Adrenal gland (tissue), 12 donors: ENCODE measurements around the gene THBD. TPM values are rescaled to one million over a fixed set of nuclear protein-coding genes. Genes with fewer than 3 reads are reported as not detected.

Experiments used
- DNase-seq, 7 donors: peaks; one replicate each; pipeline ENCODE4 v3.0.0-alpha.2; 2019 to 2020
- H3K27ac ChIP-seq, 5 donors: fragments of 200-600 bp; sonication (generic) in 4 of 5; 1 replicate in 3 of 5; 2 replicates in 2 of 5; pipeline versions ENCODE4 v1.5.1 to v1.8.0; 2016 to 2020; ENCODE audit warnings: mild to moderate bottlenecking in 1 of 5
- H3K27me3 ChIP-seq: fragments of 200-600 bp; 2 replicates; pipeline ENCODE4 v1.8.0; 2021
- H3K36me3 ChIP-seq, 2 donors: fragments of 200-600 bp; replicated peaks in 1 of 2; 1 replicate in 1 of 2; 2 replicates in 1 of 2; pipeline versions ENCODE4 v1.5.1 to v1.8.0; 2018 to 2022
- H3K4me1 ChIP-seq, 2 donors: fragments of 200-600 bp; replicated peaks in 1 of 2; 1 replicate in 1 of 2; 2 replicates in 1 of 2; pipeline versions ENCODE4 v1.5.1 to v1.8.0; 2018 to 2021
- H3K4me3 ChIP-seq, 4 donors: fragments of 200-600 bp; sonication (generic) in 3 of 4; one replicate each; pipeline ENCODE4 v1.5.1; 2016 to 2018
- H3K9me3 ChIP-seq, 3 donors: fragments of 200-600 bp; sonication (generic) in 1 of 3; replicated peaks in 1 of 3; 1 replicate in 2 of 3; 2 replicates in 1 of 3; pipeline versions ENCODE4 v1.5.1 to v1.8.0; 2016 to 2021
- CTCF ChIP-seq, 6 experiments: fragments of 450-650 bp in 4 of 6; fragments of 200-600 bp in 2 of 6; sonication (generic) in 1 of 6; IDR thresholded peaks; 1 replicate in 5 of 6; 2 replicates in 1 of 6; pipeline versions ENCODE4 v1.5.1 to v1.8.0; 2016 to 2021; ENCODE audit warnings: antibody characterized with exemption in 6 of 6, mild to moderate bottlenecking in 2 of 6, moderate library complexity in 1 of 6
- POLR2A ChIP-seq, 2 donors: fragments of 450-650 bp; IDR thresholded peaks; one replicate each; pipeline ENCODE4 v1.6.1; 2017; ENCODE audit warnings: antibody characterized with exemption in 2 of 2, mild to moderate bottlenecking in 2 of 2, moderate library complexity in 1 of 2
- WGBS, 4 donors: extraction: QIAGEN DNeasy Blood & Tissue Kit in 2 of 4; methylation state at CpG; one replicate each; pipeline versions ENCODE4 v1.1.5 to v1.1.7; 2013 to 2017; 5-methylcytosine and 5-hydroxymethylcytosine counted together
- intact Hi-C, 2 donors: fragments of 100-400 bp; cut with DNase I; formaldehyde crosslinking; loops; one replicate each; pipeline versions ENCODE4 v1.14.1 to v1.15.0; 2022 to 2023
- polyA plus RNA-seq, 3 donors: library from polyadenylated mRNA; stranded (reverse); fragments of 200-250 nt in 2 of 3; fragments of 350-450 nt in 1 of 3; fragmentation: Illumina TruSeq in 1 of 3; extraction: RNeasy Lipid Tissue Mini Kit (QIAGEN cat#74804) in 1 of 3; gene quantifications; one replicate each; pipeline ENCODE4 v1.2.3, GENCODE V29; 2013 to 2014
- total RNA-seq, 9 donors: library from RNA; depleted of rRNA in 4 of 9; stranded (reverse); fragments of >200 nt in 4 of 9; fragments of 120-200 nt in 1 of 9; fragmentation: NEBNext Ultra II Directional in 1 of 9; extraction: Animal tissue kit (Norgen Biotek cat#: 25700) in 1 of 9; gene quantifications; one replicate each; pipeline versions ENCODE4 v1.1.0 to v1.2.4, GENCODE V29; 2013 to 2023
- donor health status: healthy with polysubstance abuse.
- donor health status: Bipolar disorder and iron deficiency.
- donor health status: DM: yes; HTN: yes; CAD: no.
- donor health status: DM: no; HTN: no; CAD: no.
- donor health status: DM: no; HTN: no; CAD: no.
- donor health status: DM: yes; HTN: yes; CAD: no.

The THBD gene
- total and polyA plus RNA-seq, 12 donors, result 1.2 to 58.0 (median 17.5) TPM

GRCh38 chr20:23092861-23093495 lies 43.5 kb upstream of the THBD start:
- 75 to 85% (median 80%) methylated on average over 6 to 7 of the region's 7 CpGs for WGBS, 4 donors
- intact Hi-C loops, result no loop called here
- peak in 1 of 7 donors; percentile 13 for DNase-seq
- Histone ChIP-seq H3K9me3 (no peaks in the 10 kb centered on the region), H3K4me3 (no peak overlapping the region), H3K4me1 (peaks cover 0 to 19% of the 10 kb centered on the region in 2 donors), H3K27ac (peak overlapping the region in 2 of 5 donors; percentile 56 to 78), H3K36me3 (no peaks in the 10 kb centered on the region), H3K27me3 (no peaks in the 10 kb centered on the region)
- TF ChIP-seq CTCF (IDR thresholded peaks at IDR 0.05) (no peak), POLR2A (IDR thresholded peaks at IDR 0.05) (no peak)

GRCh38 chr20:23092384-23092756 lies 42.9 kb upstream of the THBD start:
- no peaks in the 10 kb centered on the region for H3K27me3 ChIP-seq
- H3K36me3 ChIP-seq, result no peaks in the 10 kb centered on the region
- no peak overlapping the region for H3K4me3 ChIP-seq
- TF ChIP-seq POLR2A (IDR thresholded peaks at IDR 0.05) (no peak), CTCF (IDR thresholded peaks at IDR 0.05) (no peak)
- no peaks in the 10 kb centered on the region for H3K9me3 ChIP-seq
- intact Hi-C loops, result no loop called here
- WGBS, 4 donors, result 19 to 40% (median 28%) methylated on average over 2 of the region's 2 CpGs
- H3K27ac ChIP-seq, result peak overlapping the region in 2 of 5 donors; percentile 56 to 63
- H3K4me1 ChIP-seq, result peaks cover 0 to 19% of the 10 kb centered on the region in 2 donors
- peak in 1 of 7 donors; percentile 48 for DNase-seq

- Histone ChIP-seq H3K27me3 (no peaks in the 10 kb centered on the region), H3K9me3 (no peaks in the 10 kb centered on the region), H3K4me1 (peaks cover 0 to 19% of the 10 kb centered on the region in 2 donors), H3K27ac (peak overlapping the region in 2 of 5 donors; percentile 56 to 63), H3K36me3 (no peaks in the 10 kb centered on the region), H3K4me3 (no peak overlapping the region)
- TF ChIP-seq CTCF (IDR thresholded peaks at IDR 0.05) (no peak), POLR2A (IDR thresholded peaks at IDR 0.05) (no peak)
- intact Hi-C loops, result no loop called here
- peak in 1 of 7 donors; percentile 53 for DNase-seq
- WGBS, 4 donors, result 56 to 73% (median 68%) methylated on average over 8 of the region's 8 CpGs
Measured at GRCh38 chr20:23091721-23092383, 42.4 kb upstream of the THBD start.

GRCh38 chr20:23090878-23091277 lies 41.4 kb upstream of the THBD start:
- Histone ChIP-seq H3K4me3 (no peak overlapping the region), H3K4me1 (peaks cover 0 to 19% of the 10 kb centered on the region in 2 donors), H3K27ac (no peak overlapping the region), H3K27me3 (no peaks in the 10 kb centered on the region), H3K36me3 (no peaks in the 10 kb centered on the region), H3K9me3 (no peaks in the 10 kb centered on the region)
- DNase-seq, result no peak
- intact Hi-C loops, result no loop called here
- 61 to 81% (median 75%) methylated on average over 4 of the region's 4 CpGs for WGBS, 4 donors
- TF ChIP-seq CTCF (IDR thresholded peaks at IDR 0.05), result no peak
- no peak for TF ChIP-seq POLR2A (IDR thresholded peaks at IDR 0.05)
